Heart left ventricle (tissue), 16 donors: ENCODE data around the gene FRA10AC1. TPM values are rescaled to one million over a fixed set of nuclear protein-coding genes. Genes with fewer than 3 reads are reported as not detected.

ENCODE experiments used
- ATAC-seq, 4 donors: fragments of 200-7000 bp; cut with Tn5 transposase; one replicate each; pipeline ENCODE4 v1.9.1; 2020 to 2022; ENCODE audit warnings: moderate library complexity in 4 of 4, mild to moderate bottlenecking in 3 of 4, moderate number of reproducible peaks in 1 of 4
- DNase-seq, 5 donors: peaks; one replicate each; pipeline ENCODE4 v3.0.0-alpha.2; 2020
- H3K27ac ChIP-seq, 12 donors: fragments of 200-600 bp; sonication (generic) in 4 of 12; one replicate each; pipeline versions ENCODE4 v1.5.0 to v1.8.0; 2016 to 2022; ENCODE audit warnings: mild to moderate bottlenecking in 2 of 12
- H3K27me3 ChIP-seq, 9 donors: fragments of 200-600 bp; sonication (generic) in 2 of 9; one replicate each; pipeline versions ENCODE4 v1.5.1 to v1.8.0; 2016 to 2022; ENCODE audit warnings: mild to moderate bottlenecking in 3 of 9
- H3K36me3 ChIP-seq, 9 donors: fragments of 200-600 bp; sonication (generic) in 2 of 9; one replicate each; pipeline versions ENCODE4 v1.5.0 to v1.8.0; 2018 to 2022; ENCODE audit warnings: mild to moderate bottlenecking in 2 of 9
- H3K4me1 ChIP-seq, 12 donors: fragments of 200-600 bp; sonication (generic) in 4 of 12; one replicate each; pipeline versions ENCODE4 v1.5.0 to v1.8.0; 2016 to 2022; ENCODE audit warnings: mild to moderate bottlenecking in 3 of 12
- H3K4me3 ChIP-seq, 12 donors: fragments of 200-600 bp; sonication (generic) in 4 of 12; one replicate each; pipeline versions ENCODE4 v1.5.0 to v1.8.0; 2017 to 2022; ENCODE audit warnings: mild to moderate bottlenecking in 9 of 12, moderate library complexity in 4 of 12
- H3K9me3 ChIP-seq, 12 donors: fragments of 200-600 bp; sonication (generic) in 4 of 12; one replicate each; pipeline versions ENCODE4 v1.5.0 to v1.8.0; 2016 to 2022; ENCODE audit warnings: mild to moderate bottlenecking in 1 of 12
- POLR2A ChIP-seq, 2 donors: fragments of 450-650 bp; IDR thresholded peaks; one replicate each; pipeline ENCODE4 v1.6.1; 2017; ENCODE audit warnings: antibody characterized with exemption in 2 of 2, mild to moderate bottlenecking in 2 of 2, moderate library complexity in 2 of 2
- WGBS, 4 donors: extraction: QIAGEN DNeasy Blood & Tissue Kit in 2 of 4; methylation state at CpG; one replicate each; pipeline versions ENCODE4 v1.1.5 to v1.1.7; 2013 to 2018; 5-methylcytosine and 5-hydroxymethylcytosine counted together
- intact Hi-C, 10 donors: fragments of 100-400 bp; cut with DNase I; formaldehyde crosslinking; loops; one replicate each; pipeline versions ENCODE4 v1.11.1 to v1.14.2; 2022
- polyA plus RNA-seq, 2 donors: library from polyadenylated mRNA; stranded (reverse); fragments of 200-250 nt; gene quantifications; one replicate each; pipeline ENCODE4 v1.2.3, GENCODE V29; 2013
- total RNA-seq, 9 donors: library from RNA; depleted of rRNA in 2 of 9; stranded (reverse); fragments of >200 nt in 2 of 9; fragmentation: NEBNext Ultra II Directional in 3 of 9; extraction: Animal tissue kit (Norgen Biotek cat#: 25700) in 3 of 9; gene quantifications; one replicate each; pipeline versions ENCODE4 v1.1.0 to v1.2.4, GENCODE V29; 2016 to 2023
- TF ChIP-seq, protein P1 (sequence below), 12 donors: fragments of 200-600 bp; sonication (generic) in 4 of 12; IDR thresholded peaks; one replicate each; pipeline versions ENCODE4 v1.5.0 to v1.8.0; 2018 to 2022; ENCODE audit warnings: antibody characterized with exemption in 12 of 12, mild to moderate bottlenecking in 5 of 12
- donor health status: ischemic (EF 13 %, LVEDD 7.1; RV severe dilation, severe dysfunction).
- donor health status: healthy with polysubstance abuse.
- donor health status: DM: no; HTN: yes; CAD: no.
- donor health status: DM: no; HTN: no; CAD: no.
- donor health status: ischemic (EF 25% LVEDD 6.9; RV normal size, moderate dysfunction).
- donor health status: ischemic (EF 25% LVEDD 5.7; RV mildly dilated, moderate dysfunction).
- donor health status: healthy.
- donor health status: DM: yes; HTN: yes; CAD: no.
- donor health status: ischemic (EF 35%, LVEDD 5.7; RV mildly dilated, moderate dysfunction).
- donor health status: nonischemic (EF 11% LVEDD 7.7; RV severe dilation, severe dysfunction).
- donor health status: DM: yes; HTN: yes; CAD: no.
- donor health status: PGD.
- donor health status: ischemic (EF 29% LVEDD 5.4; RV normal size, mild dysfunction).
- donor health status: nonischemic (EF 23%, LVEDD 6.1; RV moderate dilation, normal function).

FRA10AC1 gene
- total and polyA plus RNA-seq, 11 donors, result 5.0 to 20.4 (median 12.2) TPM

GRCh38 chr10:93629647-93630305, 72.6 kb downstream of the FRA10AC1 start:
- DNase-seq (no peak), ATAC-seq (no peak)
- peaks cover 0 to 4% (median 0%) of the 10 kb centered on the region in 9 donors for H3K27me3 ChIP-seq
- TF ChIP-seq POLR2A (IDR thresholded peaks at IDR 0.05), result no peak
- TF ChIP-seq, protein P1, sequence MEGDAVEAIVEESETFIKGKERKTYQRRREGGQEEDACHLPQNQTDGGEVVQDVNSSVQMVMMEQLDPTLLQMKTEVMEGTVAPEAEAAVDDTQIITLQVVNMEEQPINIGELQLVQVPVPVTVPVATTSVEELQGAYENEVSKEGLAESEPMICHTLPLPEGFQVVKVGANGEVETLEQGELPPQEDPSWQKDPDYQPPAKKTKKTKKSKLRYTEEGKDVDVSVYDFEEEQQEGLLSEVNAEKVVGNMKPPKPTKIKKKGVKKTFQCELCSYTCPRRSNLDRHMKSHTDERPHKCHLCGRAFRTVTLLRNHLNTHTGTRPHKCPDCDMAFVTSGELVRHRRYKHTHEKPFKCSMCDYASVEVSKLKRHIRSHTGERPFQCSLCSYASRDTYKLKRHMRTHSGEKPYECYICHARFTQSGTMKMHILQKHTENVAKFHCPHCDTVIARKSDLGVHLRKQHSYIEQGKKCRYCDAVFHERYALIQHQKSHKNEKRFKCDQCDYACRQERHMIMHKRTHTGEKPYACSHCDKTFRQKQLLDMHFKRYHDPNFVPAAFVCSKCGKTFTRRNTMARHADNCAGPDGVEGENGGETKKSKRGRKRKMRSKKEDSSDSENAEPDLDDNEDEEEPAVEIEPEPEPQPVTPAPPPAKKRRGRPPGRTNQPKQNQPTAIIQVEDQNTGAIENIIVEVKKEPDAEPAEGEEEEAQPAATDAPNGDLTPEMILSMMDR (IDR thresholded peaks at IDR 0.05), result no peak
- H3K27ac ChIP-seq, result no peak overlapping the region
- intact Hi-C loops, result no loop called here
- no peaks in the 10 kb centered on the region for H3K4me1 ChIP-seq
- H3K4me3 ChIP-seq, result no peak overlapping the region
- WGBS, 4 donors, result 47 to 60% (median 55%) methylated on average over 7 of the region's 7 CpGs
- no peaks in the 10 kb centered on the region for H3K9me3 ChIP-seq
- H3K36me3 ChIP-seq, result no peaks in the 10 kb centered on the region

- no peaks in the 10 kb centered on the region for H3K9me3 ChIP-seq
- no peak overlapping the region for H3K4me3 ChIP-seq
- no peak for TF ChIP-seq POLR2A (IDR thresholded peaks at IDR 0.05)
- TF ChIP-seq, protein P1 (IDR thresholded peaks at IDR 0.05), result no peak
- H3K4me1 ChIP-seq, result no peaks in the 10 kb centered on the region
- ATAC-seq, result no peak
- no peak overlapping the region for H3K27ac ChIP-seq
- peaks cover 0 to 4% (median 0%) of the 10 kb centered on the region in 9 donors for H3K27me3 ChIP-seq
- intact Hi-C loops, result no loop called here
- DNase-seq, result no peak
- no peaks in the 10 kb centered on the region for H3K36me3 ChIP-seq
- WGBS, 4 donors, result 77 to 88% (median 79%) methylated on average over 4 of the region's 4 CpGs
Observed at GRCh38 chr10:93628858-93629257, 73.5 kb downstream of the FRA10AC1 start.

DNA sequence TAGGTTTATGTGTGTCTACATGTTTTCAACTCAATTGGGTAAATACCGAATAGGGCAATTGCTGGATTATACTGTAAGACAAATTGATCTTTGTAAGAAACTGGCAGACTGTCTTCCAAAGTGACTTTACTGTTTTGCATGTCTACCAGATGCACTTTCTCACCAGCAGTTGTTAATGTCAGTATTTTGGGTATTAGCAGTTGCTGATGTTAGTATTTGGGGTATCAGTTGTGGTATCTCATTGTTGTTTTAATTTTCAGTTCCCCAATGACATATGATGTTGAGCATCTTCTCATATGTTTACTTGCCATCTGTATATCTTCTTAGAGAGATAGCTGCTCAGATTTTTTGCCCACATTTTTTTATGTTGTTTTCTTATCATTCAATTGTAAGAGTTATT, 79.5 kb downstream of the FRA10AC1 start:
- DNase-seq, result no peak
- H3K9me3 ChIP-seq, result no peaks in the 10 kb centered on the region
- TF ChIP-seq, protein P1 (IDR thresholded peaks at IDR 0.05), result no peak
- no peak for TF ChIP-seq POLR2A (IDR thresholded peaks at IDR 0.05)
- no peak for ATAC-seq
- H3K4me3 ChIP-seq, result no peak overlapping the region
- H3K27me3 ChIP-seq, result peaks cover 0 to 4% (median 0%) of the 10 kb centered on the region in 9 donors
- H3K36me3 ChIP-seq, result no peaks in the 10 kb centered on the region
- intact Hi-C loops, result no loop called here
- WGBS, 4 donors, result 93 to 97% (median 94%) methylated on average over 1 of the region's 1 CpG
- H3K4me1 ChIP-seq, result no peaks in the 10 kb centered on the region
- no peak overlapping the region for H3K27ac ChIP-seq

DNA sequence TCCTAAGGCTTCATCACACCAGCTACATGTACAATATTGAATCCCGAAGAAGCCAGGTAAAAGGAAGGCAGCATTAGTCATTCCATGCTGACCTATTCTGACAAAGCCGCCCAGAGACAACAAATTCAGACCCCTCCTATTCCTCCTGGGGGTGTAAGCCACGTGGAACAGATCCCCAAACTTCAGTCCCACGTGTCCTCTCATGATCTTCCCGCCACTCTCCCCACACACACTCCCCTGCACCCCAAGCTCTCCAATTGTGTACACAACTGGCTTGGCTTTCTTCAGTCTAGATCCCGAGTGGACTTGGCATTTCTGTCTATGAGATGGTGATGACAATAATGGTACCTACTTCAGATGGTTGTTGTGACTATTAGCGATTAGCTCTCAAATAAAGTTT, 81.5 kb downstream of the FRA10AC1 start:
- Histone ChIP-seq H3K27ac (no peak overlapping the region), H3K4me1 (peaks cover 0 to 11% (median 0%) of the 10 kb centered on the region in 12 donors), H3K9me3 (no peaks in the 10 kb centered on the region), H3K36me3 (no peaks in the 10 kb centered on the region), H3K27me3 (peaks cover 0 to 3% (median 0%) of the 10 kb centered on the region in 9 donors), H3K4me3 (no peak overlapping the region)
- intact Hi-C loops, result no loop called here
- TF ChIP-seq, protein P1 (IDR thresholded peaks at IDR 0.05), result no peak
- no peak for TF ChIP-seq POLR2A (IDR thresholded peaks at IDR 0.05)
- ATAC-seq (no peak), DNase-seq (no peak)
- 69 to 83% (median 79%) methylated on average over 7 of the region's 7 CpGs for WGBS, 4 donors

Other genes starting within 250 kb of the FRA10AC1 start
- gene MYOF, start 220.3 kb downstream of the FRA10AC1 start, total RNA-seq, result 10 to 100 TPM; 16.0 to 64.5 (median 37.2) TPM
- 10 to 100 TPM; 13.2 to 14.7 TPM for gene MYOF, start 220.3 kb downstream of the FRA10AC1 start, polyA plus RNA-seq
- gene CEP55, start 206.0 kb downstream of the FRA10AC1 start, total RNA-seq, result 1 to 10 TPM in 2 of 9 donors, under 1 TPM in 3, not detected in 4; 0.25 to 7.3 (median 0.79) TPM
- gene CEP55, start 206.0 kb downstream of the FRA10AC1 start, polyA plus RNA-seq, result under 1 TPM in 1 of 2 donors, not detected in 1; 0.19 TPM
- gene FFAR4, start 135.9 kb downstream of the FRA10AC1 start, total RNA-seq, result 1 to 10 TPM in 1 of 9 donors, under 1 TPM in 4, not detected in 4; 0.06 to 1.7 (median 0.19) TPM
- gene FFAR4, start 135.9 kb downstream of the FRA10AC1 start, polyA plus RNA-seq, result under 1 TPM; 0.08 to 0.11 TPM
- gene RBP4, start 101.4 kb downstream of the FRA10AC1 start, total RNA-seq, result 10 to 100 TPM in 2 of 9 donors, 1 to 10 TPM in 3, under 1 TPM in 3, not detected in 1; 0.35 to 63.4 (median 1.5) TPM
- 10 to 100 TPM in 1 of 2 donors, 1 to 10 TPM in 1; 5.5 to 19.5 TPM for gene RBP4, start 101.4 kb downstream of the FRA10AC1 start, polyA plus RNA-seq
- not detected for gene PDE6C, start 90.1 kb downstream of the FRA10AC1 start, total RNA-seq
- not detected for gene PDE6C, start 90.1 kb downstream of the FRA10AC1 start, polyA plus RNA-seq
- gene LGI1, start 55.3 kb upstream of the FRA10AC1 start, total RNA-seq, result under 1 TPM in 2 of 9 donors, not detected in 7; 0.52 to 0.57 TPM
- under 1 TPM in 1 of 2 donors, not detected in 1; 0.30 TPM for gene LGI1, start 55.3 kb upstream of the FRA10AC1 start, polyA plus RNA-seq
- 1 to 10 TPM; 1.5 to 4.1 (median 2.6) TPM for gene SLC35G1, start 191.4 kb upstream of the FRA10AC1 start, total RNA-seq
- 1 to 10 TPM; 1.3 to 1.6 TPM for gene SLC35G1, start 191.4 kb upstream of the FRA10AC1 start, polyA plus RNA-seq